C4-2B (cell line): ENCODE results near the gene NRXN3.

ENCODE experiments used
- ZFX ChIP-seq: fragments of 450-650 bp; IDR thresholded peaks from 2 replicates; pipeline ENCODE4 v1.6.1; 2017
- TF ChIP-seq, protein P1 (sequence below): fragments of 450-650 bp; conservative IDR thresholded peaks from 2 replicates; pipeline ENCODE4 v1.5.1; 2017; ENCODE audit warnings: mild to moderate bottlenecking

DNA sequence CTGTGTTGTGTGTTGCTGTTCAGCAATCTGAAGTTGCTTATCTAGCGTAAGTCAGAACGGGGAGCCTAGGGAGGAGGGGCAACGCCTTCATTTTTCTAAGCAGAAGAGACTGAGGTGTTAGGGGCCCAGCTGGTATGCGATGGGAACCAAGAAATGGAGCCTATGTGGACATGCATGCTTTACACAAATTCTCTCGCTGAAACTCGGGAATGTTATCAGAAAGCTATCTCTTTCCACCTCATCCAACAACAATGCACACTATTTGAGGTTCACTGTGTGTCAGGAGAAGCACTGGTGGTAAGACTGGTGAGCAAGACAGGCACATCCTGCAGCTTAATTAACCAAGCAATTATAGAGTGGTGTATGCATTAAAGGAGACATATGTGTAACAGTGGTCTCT lies 89.7 kb downstream of the NRXN3 start:
- TF ChIP-seq, protein P1, sequence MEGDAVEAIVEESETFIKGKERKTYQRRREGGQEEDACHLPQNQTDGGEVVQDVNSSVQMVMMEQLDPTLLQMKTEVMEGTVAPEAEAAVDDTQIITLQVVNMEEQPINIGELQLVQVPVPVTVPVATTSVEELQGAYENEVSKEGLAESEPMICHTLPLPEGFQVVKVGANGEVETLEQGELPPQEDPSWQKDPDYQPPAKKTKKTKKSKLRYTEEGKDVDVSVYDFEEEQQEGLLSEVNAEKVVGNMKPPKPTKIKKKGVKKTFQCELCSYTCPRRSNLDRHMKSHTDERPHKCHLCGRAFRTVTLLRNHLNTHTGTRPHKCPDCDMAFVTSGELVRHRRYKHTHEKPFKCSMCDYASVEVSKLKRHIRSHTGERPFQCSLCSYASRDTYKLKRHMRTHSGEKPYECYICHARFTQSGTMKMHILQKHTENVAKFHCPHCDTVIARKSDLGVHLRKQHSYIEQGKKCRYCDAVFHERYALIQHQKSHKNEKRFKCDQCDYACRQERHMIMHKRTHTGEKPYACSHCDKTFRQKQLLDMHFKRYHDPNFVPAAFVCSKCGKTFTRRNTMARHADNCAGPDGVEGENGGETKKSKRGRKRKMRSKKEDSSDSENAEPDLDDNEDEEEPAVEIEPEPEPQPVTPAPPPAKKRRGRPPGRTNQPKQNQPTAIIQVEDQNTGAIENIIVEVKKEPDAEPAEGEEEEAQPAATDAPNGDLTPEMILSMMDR = no peak
- TF ChIP-seq ZFX = no peak
